Jurkat, Clone E6-1 (cell line): ENCODE results near the gene FSD1L.
A peak's percentile ranks its signal among the peaks of the same experiment; 100 is the strongest.

Source experiments
- DNase-seq: peaks from one replicate; pipeline ENCODE4 v3.0.0-alpha.2; 2011; ENCODE audit warnings: low read depth, low spot score
- H3K4me3 ChIP-seq: 2 replicates; pipeline ENCODE4 v1.5.1; 2011; ENCODE audit warnings: mild to moderate bottlenecking, low read length, control low read depth, moderate library complexity

FSD1L gene

DNA sequence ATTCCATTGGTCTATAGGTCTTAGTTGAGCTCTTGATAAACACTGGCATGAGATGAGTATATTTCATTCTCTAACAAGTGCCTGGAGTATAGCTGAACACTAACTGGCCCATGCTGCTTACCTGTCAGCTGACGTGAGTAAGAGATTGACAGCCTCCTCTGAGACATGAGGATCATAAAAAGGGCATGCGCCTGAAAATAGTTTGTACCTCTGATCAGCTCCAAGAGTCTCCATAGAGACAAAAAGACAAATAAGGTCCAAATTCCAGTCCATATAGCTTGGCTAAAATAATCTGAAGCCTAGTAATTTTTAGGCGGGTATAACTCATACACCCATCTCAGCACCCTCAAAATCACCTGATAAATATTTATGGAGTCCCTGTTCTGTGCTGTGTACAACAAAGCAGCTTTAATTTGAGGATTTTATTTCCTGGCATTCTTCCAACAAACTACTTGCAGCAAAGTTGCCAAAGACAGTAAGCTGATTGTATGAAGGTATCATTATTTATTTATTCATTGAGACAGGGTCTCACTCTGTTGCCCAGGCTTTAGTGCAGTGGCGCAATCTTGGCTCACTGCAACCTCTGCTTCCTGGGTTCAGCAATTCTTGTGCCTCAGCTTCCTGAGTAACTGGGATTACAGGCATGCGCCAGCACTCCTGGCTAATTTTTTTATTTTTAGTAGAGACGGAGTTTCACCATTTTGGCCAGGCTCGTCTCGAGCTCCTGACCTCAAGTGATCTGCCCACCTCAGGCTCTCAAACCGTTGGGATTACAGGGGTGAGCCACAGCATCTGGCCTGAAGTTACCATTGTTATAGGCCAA, 16.2 kb upstream of the FSD1L start:
- no peak for DNase-seq

DNA sequence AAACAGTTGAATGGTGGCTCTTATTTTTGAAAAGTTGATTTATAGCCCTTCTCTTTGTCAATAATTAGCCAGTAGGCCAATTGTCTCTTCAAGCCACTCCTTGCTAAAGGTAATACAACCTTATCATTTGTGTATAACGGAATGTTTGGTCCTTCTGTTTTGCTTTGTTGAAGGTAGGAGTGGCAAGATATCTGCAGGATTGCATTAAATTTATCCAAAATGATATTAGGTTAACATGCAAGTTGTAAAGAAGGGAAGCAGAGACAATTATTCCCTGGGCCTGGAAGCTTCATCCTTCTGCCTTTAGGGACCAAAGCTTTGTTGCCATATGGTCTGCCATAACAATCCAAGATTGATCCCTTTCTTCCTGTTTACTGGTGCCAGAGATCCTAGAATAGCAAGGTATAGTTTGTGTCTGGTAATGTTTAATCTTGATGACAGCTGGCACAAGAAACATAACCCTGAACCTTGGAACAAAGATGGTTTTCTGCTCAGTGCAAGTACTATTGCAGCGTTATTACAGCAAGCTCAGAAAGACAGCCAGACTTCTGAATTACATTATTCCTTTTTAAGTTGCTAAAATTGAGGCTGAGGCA, 15.5 kb upstream of the FSD1L start:
- DNase-seq = no peak
- no peak overlapping the region for H3K4me3 ChIP-seq

More for the DNA sequence above, 16.2 kb upstream of the FSD1L start:
- no peak overlapping the region for H3K4me3 ChIP-seq

DNA sequence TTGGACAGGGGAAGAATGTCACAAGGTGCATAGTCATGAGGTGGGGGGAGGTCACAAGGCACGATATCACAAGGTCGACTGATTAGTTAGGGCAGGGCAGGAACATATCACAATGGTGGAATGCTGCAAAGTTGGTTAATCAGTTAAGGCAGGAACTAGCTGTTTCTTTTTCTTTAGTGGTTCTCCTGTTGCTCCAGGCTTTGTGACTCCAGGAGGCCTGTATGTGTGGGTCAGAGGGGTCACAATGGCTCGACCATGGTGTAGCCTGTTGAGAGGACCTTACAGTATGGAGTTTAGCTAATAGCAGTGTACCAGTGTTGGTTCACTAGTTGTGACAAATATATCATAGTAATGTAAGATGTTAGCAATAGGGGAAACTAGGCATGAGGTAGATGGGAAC, 12.4 kb upstream of the FSD1L start:
- DNase-seq = no peak
- H3K4me3 ChIP-seq = no peak overlapping the region

DNA sequence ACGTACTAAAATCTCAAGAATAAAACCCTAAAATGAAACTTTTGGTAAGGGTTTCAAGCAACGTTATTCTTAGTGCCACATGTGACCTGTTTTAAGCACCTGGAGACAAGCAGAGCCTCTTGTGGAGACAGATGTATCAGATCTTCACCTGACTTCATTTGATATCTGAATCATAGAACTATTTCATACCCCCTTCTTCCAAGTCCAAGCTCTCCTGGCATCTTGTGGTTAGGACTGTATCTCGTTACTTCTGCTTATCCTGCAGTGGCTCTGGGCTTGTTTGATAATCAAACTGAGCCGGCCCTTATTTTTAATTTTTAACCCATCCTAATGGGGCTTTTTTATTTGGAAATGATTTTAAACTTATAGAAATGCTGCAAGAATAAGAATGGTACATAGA, 11.1 kb upstream of the FSD1L start:
- DNase-seq = no peak
- no peak overlapping the region for H3K4me3 ChIP-seq

DNA sequence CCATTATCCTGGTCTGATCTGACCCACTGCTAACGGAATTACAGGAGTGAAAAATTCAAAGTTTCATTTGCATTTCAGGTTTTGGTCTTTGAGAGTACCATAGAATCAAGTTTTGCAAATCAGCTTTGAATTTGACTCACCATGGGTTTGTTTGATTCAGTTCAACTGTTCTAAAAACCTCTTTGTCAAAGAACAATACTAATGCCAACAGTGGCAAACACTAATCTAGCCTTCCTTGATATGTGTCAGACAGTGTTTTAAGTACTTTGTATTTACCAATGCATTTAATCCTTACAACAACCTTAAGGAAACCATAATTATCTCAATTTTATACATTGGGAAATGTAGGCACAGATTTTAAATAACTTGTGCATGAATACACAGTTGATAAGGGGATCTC, 10.1 kb upstream of the FSD1L start:
- DNase-seq = no peak
- H3K4me3 ChIP-seq = no peak overlapping the region

DNA sequence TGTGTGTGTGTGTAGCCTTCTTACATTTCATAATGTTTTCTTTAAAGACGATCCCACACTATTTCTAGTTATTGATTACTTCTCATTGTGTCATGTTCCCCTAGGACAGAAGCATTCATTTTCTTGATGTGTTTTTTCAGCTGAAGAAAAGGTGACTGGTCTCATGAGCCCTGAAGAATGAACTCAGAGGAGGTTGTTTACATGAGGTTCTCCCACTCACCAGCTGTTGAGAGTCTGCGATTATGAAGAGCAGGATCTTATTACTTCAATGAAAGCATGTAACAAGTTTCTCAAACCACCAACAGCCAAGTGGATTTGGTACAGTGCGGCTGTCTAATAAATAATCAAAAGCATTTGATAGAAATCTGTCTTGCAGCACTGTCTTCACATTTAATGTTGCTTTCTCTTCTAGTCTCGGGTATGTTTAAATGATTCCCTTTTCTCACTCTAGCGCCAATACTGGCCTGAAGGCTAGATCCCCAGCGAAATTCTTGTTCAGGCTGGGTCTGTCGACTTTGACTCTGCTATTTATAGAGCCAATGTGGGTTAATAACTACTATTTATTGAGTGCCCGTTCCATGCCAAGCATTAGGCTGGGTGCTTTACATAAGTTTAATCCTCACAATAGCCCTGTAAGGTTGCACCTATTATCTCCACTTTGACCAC, 9.6 kb upstream of the FSD1L start:
- no peak overlapping the region for H3K4me3 ChIP-seq
- no peak for DNase-seq

DNA sequence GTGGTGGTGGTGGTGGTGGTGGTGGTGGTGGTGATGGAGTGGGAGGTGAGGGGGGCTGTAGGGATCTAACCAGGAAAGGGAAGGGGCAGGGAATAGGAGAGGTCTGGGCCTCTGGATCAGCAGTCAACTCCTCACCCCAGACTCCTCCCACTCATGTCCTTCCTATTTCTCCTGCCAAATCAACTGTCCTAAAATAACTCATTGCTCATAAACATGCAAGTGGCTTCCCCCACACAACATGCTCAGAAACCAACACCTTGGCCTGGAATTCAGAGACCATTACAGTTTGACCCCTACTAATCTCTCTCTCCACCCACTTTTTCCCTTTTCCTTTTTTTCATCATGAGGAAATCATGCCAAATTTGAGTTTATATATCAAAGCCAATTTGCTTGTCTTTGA, 8.4 kb upstream of the FSD1L start:
- no peak for DNase-seq
- H3K4me3 ChIP-seq = no peak overlapping the region

DNA sequence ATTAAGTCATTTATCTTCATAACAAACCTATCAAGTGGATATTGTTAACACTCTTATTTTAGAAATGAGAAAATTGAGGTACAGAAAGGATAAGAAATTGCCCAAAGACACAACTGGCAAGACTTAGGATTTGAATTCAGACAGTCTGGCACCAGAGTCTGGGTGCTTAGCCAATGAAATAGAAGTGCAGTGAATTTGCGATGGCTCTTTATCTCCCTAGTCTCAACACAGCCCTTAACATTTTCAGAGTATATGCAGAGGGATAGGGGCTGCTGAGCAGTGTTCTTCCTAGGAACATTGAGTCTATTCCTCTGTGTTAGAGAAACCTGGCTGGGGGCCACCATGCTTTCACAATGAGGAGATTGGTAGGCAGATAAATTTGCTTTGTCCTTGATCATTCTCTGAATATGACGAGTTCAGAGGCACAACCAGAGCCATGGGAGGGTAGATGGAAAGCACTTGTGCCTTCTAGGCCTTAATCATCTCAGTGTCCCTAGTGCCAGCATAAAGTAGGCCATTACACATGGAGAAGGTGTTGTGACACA, 6.1 kb upstream of the FSD1L start:
- no peak for DNase-seq
- no peak overlapping the region for H3K4me3 ChIP-seq

DNA sequence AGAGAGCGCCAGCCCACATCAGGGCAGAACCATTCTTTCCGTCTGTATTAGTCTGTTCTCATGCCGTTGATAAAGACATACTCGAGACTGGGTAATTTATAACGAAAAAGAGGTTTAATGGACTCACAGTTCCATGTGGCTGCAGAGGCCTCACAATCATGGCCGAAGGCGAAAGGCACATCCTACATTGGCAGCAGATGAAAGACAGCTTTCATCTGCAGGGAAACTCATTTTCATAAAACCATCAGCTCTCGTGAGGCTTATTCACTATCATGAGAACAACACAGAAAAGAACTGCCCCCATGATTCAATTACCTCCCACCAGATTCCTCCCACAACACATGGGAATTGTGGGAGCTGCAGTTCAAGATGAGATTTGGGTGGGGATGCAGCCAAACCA, 4.7 kb upstream of the FSD1L start:
- DNase-seq = no peak
- H3K4me3 ChIP-seq = no peak overlapping the region

DNA sequence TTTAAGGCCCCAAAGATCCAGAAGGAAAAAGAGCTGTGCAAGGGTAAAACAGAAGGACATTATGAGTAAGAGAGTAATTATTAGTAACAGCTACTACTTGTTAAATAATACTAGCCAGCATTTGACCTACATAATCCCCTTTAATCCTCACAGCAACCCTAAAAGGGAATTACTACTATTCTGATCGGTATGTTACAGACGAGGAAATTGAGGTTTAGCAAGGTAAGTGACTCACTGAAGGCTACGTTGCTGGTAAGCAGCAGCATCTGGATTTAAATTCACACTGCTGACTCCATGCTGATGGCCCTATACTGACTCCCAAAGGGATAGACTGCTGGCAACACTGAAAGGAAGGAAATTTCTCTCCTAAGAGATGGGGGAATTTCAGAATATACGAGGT, 3.7 kb upstream of the FSD1L start:
- no peak overlapping the region for H3K4me3 ChIP-seq
- DNase-seq = no peak

DNA sequence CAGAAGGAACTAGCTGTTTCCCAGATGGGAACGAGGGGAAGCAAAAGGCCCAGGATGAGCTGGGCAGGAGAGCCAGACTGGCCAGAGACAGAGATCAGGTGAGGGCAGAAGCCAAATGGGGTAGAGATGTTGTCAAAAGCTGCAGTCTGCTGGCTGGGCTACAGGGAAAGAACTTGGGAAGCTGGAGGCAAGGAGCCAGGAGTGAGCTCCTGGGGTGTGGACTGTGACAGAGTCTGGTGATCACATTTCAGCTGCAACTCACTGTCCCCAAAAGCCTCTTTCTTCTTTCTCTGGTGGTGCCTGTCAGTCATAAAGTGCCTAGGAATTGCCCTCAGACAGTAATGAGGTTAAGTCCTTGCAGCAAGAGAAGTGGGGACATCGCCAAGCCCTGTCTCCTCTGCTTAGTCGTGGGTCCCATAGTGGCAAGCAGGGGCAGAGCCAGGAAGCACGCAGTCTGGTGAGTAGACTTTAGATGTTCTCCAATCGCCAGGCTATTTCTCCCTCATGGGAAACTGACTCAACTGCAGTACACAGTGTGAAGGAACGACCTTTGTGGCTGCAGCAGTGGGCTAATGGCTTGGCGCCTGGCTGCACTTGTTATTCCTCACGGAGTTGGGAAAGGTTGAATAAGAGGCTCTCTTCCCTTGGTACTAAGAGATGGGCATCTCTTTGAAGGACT, 2.5 kb upstream of the FSD1L start:
- DNase-seq = no peak
- H3K4me3 ChIP-seq = no peak overlapping the region

DNA sequence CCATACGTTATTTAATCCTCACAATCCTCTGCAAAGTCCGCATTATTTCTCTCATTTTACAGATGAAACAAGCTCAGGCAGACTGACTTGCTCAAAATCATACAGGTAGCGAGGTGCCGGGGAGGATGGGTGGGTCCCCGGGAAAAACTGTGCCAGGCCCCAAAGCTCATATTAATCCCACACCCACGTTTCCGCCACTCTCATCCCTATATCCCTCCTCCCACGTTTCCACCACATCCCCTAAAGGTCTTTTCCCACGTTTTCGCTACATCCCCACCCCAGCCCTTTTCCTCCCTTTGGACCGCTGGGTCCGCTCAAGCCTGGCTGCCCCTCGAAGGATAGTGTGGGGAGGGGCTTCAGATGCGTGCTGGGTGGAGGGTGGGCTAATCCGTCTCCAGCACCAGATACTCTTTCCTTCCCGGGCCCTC, 434 bp upstream of the FSD1L start:
- no peak for DNase-seq
- peak overlapping the region; percentile 81 for H3K4me3 ChIP-seq

DNA sequence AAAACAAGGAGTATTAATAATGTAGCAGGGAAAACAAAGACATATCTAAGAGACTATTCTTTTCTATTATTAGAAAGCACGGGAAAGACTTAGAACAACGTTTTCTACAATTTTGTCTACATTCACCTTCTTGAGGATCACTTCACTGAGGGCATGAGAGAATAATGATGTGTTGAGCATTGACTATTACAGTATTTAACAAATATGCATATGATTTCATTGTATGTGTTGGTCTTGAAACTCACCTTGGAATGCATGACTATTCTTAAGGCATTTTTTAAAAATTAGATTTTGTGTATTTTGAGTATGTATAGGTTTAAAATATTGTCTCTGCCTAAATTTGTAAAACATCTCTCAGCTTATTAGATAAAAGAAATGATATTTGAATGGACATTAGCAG, 1.2 kb downstream of the FSD1L start:
- peak overlapping the region; percentile 81 for H3K4me3 ChIP-seq
- no peak for DNase-seq

DNA sequence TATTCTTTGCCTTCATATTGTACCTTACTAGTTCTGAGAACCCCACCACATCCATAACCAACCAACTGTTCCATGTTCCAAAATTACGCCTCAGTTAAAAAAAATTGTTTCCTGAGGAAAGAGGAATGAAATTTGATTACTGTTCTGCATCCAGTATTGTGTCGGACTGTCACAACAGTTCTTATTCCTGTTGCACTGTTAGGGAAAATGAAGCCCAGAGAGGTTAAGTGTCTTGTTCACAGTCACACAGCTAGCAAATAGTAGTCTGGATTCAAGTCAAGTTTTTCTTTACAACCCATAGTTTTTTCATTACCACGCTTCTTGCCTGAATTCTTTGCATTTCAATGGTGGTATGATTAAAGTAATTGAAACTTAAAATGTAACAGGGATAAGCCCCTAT, 4.4 kb downstream of the FSD1L start:
- no peak for DNase-seq
- H3K4me3 ChIP-seq = no peak overlapping the region

DNA sequence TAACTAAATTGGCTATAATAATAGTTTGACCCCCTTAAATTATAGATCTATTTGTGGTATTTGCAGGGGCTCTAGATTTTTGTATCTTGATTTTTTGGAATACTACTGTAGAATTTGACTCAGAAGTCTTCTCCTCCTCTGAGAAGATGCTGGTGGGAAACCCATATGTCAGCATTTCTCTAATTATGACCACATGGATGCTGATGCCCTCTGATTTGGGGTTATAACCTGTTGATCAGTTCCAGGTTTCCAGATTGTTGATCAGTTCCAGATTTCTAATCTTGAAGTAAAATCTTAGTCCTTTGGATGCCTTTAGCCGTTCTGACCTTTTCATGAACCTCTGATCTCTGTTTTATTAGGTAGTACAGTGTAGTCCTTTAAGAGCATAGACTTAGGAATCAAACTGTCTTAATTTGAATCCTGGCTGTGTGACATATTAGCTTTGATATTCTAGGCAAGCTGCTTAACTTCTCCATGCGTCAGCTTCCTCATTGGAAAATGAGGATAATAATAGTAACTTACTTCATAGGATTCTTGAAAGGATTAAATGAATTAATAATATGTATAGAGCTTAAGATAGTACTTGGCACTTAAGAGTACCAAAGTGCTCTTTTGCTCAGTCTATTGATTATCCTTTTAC, 8.1 kb downstream of the FSD1L start:
- no peak overlapping the region for H3K4me3 ChIP-seq
- DNase-seq = no peak

DNA sequence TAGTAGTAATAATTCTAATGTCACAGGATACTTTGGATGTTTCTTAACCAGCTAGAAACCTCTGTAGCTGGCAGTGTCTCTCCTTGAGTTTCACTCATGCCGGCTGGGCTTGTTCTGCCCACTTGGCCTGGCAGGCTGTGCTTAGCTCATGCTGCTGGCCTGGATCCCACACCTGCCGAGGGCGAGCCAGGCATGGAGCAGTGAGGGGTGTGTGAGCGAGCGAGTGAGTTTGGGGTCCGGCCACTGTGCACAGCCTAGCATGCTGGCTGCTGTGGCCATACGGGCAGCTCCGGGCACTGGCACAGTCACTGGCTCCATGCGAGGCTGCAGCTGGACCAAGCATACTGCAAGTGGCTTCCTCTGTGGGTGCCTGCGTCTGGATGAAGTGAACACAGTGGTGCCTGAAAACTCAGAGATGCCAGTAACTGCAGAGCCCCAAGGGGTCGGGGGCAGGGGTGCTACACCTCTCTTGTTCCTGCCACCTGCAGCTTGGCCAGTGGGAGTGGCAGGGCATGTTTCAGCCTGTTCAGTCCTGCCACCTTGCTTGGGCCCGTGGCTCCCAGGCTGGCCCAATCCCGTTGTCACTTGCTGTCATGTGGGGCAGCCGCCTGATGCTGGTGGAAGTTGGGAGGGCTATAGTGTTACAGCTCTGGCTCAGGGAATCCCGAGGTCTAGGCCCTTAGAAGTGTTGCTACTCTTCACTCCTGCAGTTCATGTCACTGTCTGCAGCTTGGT, 9.9 kb downstream of the FSD1L start:
- no peak for DNase-seq
- no peak overlapping the region for H3K4me3 ChIP-seq

DNA sequence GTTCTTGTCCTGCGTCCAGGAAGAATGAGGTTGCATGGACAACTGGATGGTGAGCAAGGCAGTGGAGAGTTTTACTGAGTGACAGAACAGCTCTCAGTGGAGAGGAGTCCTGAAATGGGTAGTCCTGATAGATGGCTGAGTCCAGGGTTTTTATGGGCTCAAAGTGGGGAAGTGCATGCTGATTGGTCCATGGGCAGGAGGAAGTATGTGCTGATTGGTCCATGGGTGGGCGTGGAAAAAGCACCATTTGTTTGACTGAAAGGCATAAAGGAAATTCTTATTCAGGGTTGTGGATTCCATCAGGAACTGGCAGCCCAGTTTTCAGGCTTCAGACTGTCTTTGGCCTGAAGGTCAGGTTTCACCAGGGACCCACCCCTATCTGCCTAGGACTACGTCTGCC, 10.6 kb downstream of the FSD1L start:
- DNase-seq = no peak
- H3K4me3 ChIP-seq = no peak overlapping the region

DNA sequence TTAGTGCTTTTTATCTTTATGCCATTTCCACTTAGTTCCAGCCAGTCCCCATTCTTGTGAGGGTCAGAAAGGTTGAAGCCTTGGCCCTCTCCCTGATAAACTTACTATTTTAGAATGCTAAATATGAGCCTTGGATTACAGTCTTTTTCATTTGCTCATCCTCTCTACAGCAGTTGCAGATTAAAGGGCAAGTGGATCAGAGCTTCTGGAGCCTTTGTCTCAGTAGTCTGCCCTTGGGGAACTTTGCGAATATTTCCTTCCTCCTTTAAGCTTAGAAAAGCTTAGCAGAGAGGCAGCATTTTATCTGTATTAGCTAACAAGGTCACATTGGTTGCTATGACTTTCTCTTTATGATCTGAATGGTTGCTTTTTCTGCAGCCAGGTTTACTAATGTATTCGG, 11.5 kb downstream of the FSD1L start:
- no peak for DNase-seq
- H3K4me3 ChIP-seq = no peak overlapping the region
